ENCODE measurements around the gene MAP3K9. TPM values are rescaled to one million over a fixed set of nuclear protein-coding genes. Genes with fewer than 3 reads are reported as not detected.

Gene MAP3K9
- total RNA-seq, result 0.11 and 0.17 TPM in 2 replicates

DNA sequence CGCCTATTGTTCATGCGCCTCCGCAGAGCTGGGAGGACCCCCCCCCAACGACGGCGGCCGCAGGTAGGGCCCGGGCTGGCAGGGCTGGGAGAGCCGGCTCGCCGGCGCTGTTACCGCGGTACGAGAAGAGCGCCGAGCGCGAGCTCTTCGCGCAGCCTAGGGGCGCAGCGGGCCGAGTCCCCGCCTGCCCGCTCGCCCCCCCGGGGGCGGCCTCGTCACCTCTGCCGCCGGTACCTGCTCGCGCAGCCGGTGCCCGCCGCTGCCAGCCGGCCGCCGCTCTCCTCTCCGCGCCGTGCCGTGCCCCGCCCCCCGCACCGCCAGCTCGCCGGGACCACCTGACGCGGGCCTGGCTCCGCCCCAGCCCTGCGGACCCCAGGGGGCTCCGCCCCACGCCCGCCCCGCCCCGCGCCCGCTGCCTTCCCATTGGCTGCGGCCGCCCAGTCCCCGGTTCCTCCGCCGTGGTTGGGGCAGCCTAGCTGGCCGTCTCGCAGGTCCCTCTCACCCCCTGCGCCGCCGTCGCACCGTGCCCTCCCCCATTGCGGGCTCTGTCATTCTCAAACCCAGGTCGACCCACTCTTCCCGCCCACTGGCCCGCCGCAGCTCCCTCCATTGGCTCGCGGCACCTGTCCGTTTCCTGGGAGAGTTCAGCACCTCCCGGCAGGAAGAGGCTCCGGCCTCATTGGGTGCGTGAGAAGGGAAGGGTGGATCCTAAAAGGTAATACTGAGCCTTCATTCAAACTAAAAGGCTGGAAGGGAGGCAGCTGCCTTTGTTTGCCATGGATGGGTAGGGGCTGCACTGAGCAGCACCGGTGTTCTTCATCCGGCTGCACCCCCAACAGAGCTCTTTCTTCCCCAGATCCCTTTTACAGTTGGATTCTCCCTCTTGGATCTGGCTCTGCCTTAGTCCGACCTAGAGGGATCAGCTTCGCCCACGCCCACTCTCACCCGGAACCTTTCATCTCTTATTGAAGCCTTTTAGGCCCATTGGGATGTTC is at the start of gene MAP3K9:
TSS of gene MAP3K9 (minus strand) at position 289 of the 995 bp plus-strand sequence. CDS start 342 bp downstream, outside the sequence.

Other genes starting within 250 kb of the MAP3K9 start
- 19.1 and 29.3 TPM in 2 replicates for gene MED6, start 208.9 kb downstream of the MAP3K9 start, total RNA-seq
- 0.33 and 0.52 TPM in 2 replicates for gene TTC9, start 167.6 kb downstream of the MAP3K9 start, total RNA-seq
- gene PCNX1, start 97.9 kb upstream of the MAP3K9 start, total RNA-seq, result 34.5 and 47.3 TPM in 2 replicates

Measured in dermis lymphatic vessel endothelial cell (primary cell).